HG03066 (cell line): ENCODE results near the gene CTAG2.
"Not testable (repeated sequence)": the region's sequence is repeated elsewhere in the genome, so short reads cannot be mapped to it uniquely, and the experiment has no call there.

Experiments
- ATAC-seq: cut with Tn5 transposase; IDR thresholded peaks from one replicate; pipeline ENCODE4 v1.9.1; 2021; ENCODE audit warnings: low read depth; ENCODE audit not compliant: unreplicated experiment

The CTAG2 gene

GRCh38 chrX:154653413-154653812, at the start of gene CTAG2:
CTAG2 (minus strand) TSS chrX:154653579; CDS start chrX:154653515, 64 bp downstream.
- ATAC-seq, result not testable (repeated sequence)

GRCh38 chrX:154698630-154699248, 45.4 kb upstream of the CTAG2 start:
- ATAC-seq, result no peak

DNA sequence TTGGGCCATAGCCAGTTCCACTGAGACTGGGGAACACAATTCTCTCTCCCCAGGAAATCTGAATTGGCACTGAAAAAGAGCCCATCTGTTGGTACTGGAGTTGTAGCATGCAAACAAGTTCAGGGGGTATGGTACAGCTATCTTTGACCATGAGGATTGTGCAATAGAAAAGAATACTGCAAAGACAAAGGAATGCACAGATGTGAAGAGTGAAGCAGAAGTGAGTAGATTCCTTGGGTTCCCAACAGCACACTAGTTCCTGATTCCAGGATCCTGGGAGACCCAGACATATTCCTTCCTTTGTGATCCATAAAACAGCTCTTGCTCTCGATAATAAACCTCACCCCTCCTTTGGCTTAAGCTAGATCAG, 43.3 kb upstream of the CTAG2 start:
- ATAC-seq, result no peak

- no peak for ATAC-seq
Measured at GRCh38 chrX:154695911-154696675, 42.7 kb upstream of the CTAG2 start.

GRCh38 chrX:154693394-154693793, 40.0 kb upstream of the CTAG2 start:
- ATAC-seq, result no peak

GRCh38 chrX:154690438-154690837, 37.1 kb upstream of the CTAG2 start:
- ATAC-seq, result not testable (repeated sequence)

DNA sequence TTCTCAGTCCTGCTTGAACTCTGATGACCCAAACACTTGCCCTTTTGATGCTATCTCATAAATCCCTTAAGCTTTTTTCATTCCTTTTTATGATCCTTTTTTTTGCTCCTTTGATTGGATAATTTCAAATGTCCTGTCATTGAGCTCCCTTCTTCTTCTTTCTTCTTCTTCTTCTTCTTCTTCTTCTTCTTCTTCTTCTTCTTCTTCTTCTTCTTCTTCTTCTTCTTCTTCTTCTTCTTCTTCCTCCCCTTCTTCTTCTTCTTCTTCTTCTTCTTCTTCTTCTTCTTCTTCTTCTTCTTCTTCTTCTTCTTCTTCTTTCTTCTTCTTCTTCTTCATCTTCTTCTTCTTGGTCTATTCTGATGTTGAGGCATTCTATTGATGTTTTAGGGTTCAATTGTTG, 18.7 kb upstream of the CTAG2 start:
- not testable (repeated sequence) for ATAC-seq

GRCh38 chrX:154670848-154671247, 17.5 kb upstream of the CTAG2 start:
- ATAC-seq, result not testable (repeated sequence)

- no peak for ATAC-seq
Measured at GRCh38 chrX:154661899-154662298, 8.5 kb upstream of the CTAG2 start.

- ATAC-seq, result no peak
Measured at GRCh38 chrX:154661170-154661569, 7.8 kb upstream of the CTAG2 start.

DNA sequence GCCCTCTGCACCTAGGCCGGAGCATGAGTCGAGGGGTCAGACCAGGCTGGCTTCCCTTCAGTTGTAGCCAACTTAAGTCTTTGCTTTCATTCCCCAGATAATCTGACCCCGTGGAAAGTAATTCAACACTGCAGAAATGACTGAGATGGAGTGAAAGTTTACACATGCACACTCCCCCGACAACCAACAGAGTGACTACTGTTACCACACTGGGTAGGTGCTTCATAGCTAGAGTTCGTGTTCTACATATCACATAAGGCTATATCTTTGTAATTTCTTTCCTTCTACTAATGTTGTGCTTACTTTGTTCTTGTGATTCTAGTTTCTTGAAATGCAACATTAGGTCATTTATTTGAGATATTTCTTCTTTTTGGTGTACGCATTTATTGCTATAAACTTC, 7.2 kb upstream of the CTAG2 start:
- no peak for ATAC-seq

DNA sequence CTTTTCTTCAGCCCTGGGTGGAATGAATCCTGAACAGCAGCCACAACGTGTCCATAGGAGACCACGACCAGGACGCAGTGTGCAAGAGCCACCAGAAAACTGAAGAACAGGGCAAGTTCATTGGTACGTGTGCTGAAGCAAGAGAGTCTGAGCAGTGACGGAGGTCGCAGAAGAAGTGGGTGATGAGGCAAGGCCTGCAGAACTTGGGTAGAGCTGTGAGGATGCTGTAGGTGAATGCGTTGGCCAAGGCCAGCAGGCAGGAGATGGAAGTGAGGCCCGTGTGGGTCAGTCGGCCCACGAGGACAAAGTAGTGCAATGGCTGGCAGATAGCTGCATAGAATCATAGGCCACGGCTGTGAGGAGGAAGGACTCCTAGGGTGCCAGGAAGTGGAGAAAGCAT, 5.6 kb upstream of the CTAG2 start:
- no peak for ATAC-seq

DNA sequence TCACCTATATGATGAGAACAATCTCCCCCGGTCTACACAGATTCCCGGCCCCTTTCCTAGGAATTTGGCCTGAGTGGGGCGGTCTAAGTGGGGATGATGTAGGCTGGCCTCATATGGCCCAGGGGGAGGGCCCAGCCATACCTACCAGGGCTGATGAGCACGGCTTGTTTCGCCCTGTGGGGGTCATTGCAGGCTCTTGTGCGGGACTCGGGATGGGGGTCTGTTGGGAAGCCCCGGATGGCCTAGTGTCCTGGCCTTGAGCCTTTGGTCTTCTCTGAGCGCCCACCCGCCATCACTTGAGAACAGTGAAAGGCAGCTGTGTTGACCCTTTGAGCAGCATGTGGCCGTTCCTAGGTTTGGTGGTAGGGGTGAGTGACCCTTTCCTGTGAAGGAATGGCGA, 4.8 kb upstream of the CTAG2 start:
- ATAC-seq, result no peak

DNA sequence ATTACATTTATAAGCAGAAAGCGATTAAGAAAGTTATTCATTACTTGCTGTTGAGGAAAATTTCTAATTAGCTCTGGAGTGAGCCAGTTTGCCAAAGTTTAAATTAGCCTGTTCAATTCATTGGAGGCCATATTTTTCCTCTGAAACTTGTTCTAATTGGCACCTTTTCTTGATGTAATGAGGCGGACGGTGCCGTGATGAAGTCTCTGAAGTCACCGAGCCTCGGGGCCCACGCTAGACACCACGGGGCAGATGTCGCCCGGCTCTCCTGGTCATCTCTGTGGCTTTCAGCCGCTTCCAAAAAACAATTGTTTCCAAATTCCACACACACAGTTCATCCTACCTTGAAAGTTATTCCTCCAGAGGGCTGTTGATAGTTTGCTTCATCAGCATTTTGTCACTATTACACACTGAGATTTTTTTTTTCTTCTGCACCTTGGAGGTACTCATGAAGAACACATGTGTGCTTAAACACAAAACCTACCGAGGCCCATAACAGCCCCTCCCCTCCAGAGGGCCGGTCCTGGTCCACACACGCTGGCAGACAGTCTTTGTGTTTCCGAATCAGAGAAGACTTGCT, 3.9 kb upstream of the CTAG2 start:
- ATAC-seq, result no peak

GRCh38 chrX:154655786-154656185, 2.4 kb upstream of the CTAG2 start:
- ATAC-seq, result no peak

- no peak for ATAC-seq
Measured at GRCh38 chrX:154655346-154655745, 2.0 kb upstream of the CTAG2 start.

DNA sequence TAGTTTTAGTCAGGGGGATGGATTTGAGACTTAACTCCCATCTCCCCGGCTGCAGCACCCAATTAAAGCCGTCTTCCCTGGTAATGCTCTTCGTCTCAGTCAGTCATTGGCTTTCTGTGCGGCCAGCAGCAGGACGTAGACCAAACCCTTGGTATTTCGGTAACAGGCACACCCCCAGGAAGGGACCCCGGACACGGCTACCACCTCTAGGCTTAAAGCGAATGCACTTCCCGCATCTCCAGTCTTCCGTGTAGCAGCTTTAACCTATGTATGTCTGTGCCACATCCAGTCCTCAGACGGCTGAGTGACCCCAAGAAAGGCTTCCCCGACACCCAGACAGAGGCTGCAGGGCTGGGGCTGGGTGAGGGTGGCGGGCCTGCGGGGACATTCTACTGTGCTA, 1.5 kb upstream of the CTAG2 start:
- ATAC-seq, result no peak

GRCh38 chrX:154654372-154654771, 993 bp upstream of the CTAG2 start:
- ATAC-seq, result no peak

DNA sequence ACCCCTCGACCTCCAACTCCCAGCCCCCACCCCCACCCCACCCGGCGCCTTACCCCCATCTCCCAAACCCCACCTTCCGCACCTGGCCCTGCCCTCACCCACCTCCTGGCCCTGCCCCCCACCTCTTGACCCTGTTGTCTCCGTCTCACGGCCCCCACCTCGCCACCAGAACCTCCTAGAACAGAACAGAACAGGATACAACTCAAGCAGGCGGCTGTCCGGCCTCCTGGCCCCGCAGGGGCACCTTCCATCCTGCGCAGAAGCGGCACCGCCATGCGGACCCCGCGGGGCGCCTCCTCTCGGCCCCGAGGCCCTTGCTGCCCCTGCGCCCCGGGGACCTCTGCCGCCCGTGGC, 354 bp downstream of the CTAG2 start:
- no peak for ATAC-seq

GRCh38 chrX:154652311-154653047, 900 bp downstream of the CTAG2 start:
- no peak for ATAC-seq

- no peak for ATAC-seq
Measured at GRCh38 chrX:154650221-154650510, 3.2 kb downstream of the CTAG2 start.
